ENCODE data around the gene ADAMTS8.

Gene ADAMTS8

GRCh38 chr11:130379276-130379675 lies 49.1 kb downstream of the ADAMTS8 start:
- TF ChIP-seq, protein P1, sequence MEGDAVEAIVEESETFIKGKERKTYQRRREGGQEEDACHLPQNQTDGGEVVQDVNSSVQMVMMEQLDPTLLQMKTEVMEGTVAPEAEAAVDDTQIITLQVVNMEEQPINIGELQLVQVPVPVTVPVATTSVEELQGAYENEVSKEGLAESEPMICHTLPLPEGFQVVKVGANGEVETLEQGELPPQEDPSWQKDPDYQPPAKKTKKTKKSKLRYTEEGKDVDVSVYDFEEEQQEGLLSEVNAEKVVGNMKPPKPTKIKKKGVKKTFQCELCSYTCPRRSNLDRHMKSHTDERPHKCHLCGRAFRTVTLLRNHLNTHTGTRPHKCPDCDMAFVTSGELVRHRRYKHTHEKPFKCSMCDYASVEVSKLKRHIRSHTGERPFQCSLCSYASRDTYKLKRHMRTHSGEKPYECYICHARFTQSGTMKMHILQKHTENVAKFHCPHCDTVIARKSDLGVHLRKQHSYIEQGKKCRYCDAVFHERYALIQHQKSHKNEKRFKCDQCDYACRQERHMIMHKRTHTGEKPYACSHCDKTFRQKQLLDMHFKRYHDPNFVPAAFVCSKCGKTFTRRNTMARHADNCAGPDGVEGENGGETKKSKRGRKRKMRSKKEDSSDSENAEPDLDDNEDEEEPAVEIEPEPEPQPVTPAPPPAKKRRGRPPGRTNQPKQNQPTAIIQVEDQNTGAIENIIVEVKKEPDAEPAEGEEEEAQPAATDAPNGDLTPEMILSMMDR (IDR thresholded peaks at IDR 0.05): no peak

GRCh38 chr11:130370845-130371590 lies 57.4 kb downstream of the ADAMTS8 start:
- TF ChIP-seq, protein P1 (IDR thresholded peaks at IDR 0.05): no peak

DNA sequence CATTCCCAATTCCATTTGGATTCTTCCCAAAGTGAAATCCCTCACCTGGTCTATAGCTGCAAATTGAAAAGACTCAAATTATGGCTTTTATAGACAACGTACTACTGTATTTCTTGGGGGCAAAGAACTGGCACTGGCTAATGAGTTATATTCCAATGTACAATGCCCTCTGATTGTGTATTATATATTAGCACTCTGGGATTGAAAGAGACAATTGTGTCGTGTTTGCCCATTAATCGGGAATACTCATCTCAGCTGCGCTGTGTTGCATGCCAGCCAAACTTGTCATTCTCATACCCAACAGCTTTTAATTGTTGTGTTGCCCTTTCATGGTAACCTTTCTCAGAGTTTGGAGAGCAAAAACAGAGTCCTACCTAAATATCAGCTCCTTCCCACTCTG lies 58.7 kb downstream of the ADAMTS8 start:
- TF ChIP-seq, protein P1 (IDR thresholded peaks at IDR 0.05): no peak

GRCh38 chr11:130369141-130369691 lies 59.2 kb downstream of the ADAMTS8 start:
- TF ChIP-seq, protein P1 (IDR thresholded peaks at IDR 0.05): no peak

DNA sequence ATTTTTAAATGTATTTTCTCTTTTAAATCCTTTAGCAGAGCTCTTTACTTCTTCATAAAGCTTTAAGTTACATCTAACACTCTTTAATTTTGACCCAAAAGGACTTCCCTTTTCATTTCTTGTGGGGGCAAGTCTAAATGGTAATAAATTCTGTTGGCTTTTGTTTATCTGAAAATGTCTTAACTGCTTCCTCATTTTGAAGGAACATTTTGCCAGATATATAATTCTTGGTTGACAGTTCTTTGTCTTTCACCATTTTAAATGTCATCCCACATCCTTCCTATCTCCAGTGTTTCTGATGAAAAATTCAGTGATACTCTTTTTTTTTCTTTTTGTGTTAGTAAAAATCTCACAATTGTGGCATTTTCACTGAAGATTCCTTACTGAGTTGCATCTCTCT lies 69.0 kb downstream of the ADAMTS8 start:
- TF ChIP-seq, protein P1 (IDR thresholded peaks at IDR 0.05): no peak

DNA sequence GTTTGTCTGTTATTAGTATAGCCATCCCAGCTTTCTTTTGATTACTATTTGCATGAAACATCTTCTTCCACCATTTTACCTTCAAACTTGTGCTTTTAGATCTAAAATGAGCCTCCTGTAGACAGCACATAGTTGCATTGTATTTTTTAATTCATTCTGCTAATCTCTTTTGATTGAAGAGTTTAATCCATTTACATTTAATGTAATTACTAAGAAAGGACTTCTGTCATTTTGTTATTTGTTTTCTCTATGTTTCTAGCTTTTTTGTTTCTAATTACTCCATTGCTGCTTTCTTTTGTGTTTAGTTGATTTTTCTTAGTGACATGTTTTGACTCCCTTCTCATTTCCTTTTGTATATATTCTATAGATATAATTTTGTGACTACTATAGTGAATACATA lies 70.0 kb downstream of the ADAMTS8 start:
- TF ChIP-seq, protein P1 (IDR thresholded peaks at IDR 0.05): no peak

All from LNCAP (cell line).